ENCODE results near the gene ARHGAP18. TPM values are rescaled to one million over a fixed set of nuclear protein-coding genes. Genes with fewer than 3 reads are reported as not detected.

Gene ARHGAP18
- total and polyA plus RNA-seq, 2 experiments from 2014 or later, result 12.5 to 23.8 TPM

DNA sequence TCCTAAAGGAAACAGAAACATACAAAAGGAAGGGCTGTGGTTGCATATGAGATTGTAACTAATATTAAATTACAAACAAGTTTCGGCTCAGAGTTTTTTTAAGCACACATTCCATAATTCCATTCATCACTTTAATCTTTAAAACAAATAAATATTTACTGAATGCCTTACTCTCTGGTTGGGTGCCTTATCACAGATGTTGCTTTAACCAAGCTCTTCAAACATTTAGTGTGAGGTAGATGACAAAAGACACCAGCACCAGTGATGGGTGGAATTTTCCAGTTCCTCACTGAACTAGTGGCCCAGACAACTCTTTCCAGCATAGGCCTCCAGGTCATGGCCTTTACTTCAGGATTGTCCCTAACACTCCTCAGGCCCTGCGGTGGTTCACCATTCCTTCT lies 58.7 kb downstream of the ARHGAP18 start:
- Histone ChIP-seq H4K20me1 (ENCODE audit: insufficient read depth) (no peaks in the 10 kb centered on the region), H3K4me2 (ENCODE audit: unreplicated experiment) (no peak overlapping the region), H3K9me2 (ENCODE audit: insufficient read depth) (no peaks in the 10 kb centered on the region), H2AFZ (no peak overlapping the region), H3K9ac (no peak overlapping the region), H3K36me3 (ENCODE audit: low read depth) (no peaks in the 10 kb centered on the region), H3K4me1 (ENCODE audit: insufficient read depth) (peaks cover 20% of the 10 kb centered on the region), H3K9me3 (ENCODE audit: low read depth) (no peaks in the 10 kb centered on the region), H3K27me3 (replicated peaks; ENCODE audit: insufficient read depth) (no peaks in the 10 kb centered on the region), H3F3A (ENCODE audit: insufficient read depth) (no peaks in the 10 kb centered on the region; the same call in 1 of the 2 replicates), H3K4me3 (no peak overlapping the region), H3K27ac (no peak overlapping the region), H3K79me2 (ENCODE audit: insufficient read depth) (peaks cover 79% of the 10 kb centered on the region)
- 93 to 97% methylated on average over 2 of the region's 2 CpGs for WGBS, 2 experiments (ENCODE audit: low coverage in 1 of 2, low lambda C conversion rate in 2 of 2, missing lambda C conversion rate in 2 of 2)
- in situ Hi-C loops (cut with MboI), result no loop called here
- DNase-seq, result no peak
- TF ChIP-seq EZH2phosphoT487 (IDR thresholded peaks at IDR 0.05; ENCODE audit: insufficient read depth, low read depth), result no peak
- no peak for TF ChIP-seq EZH2 (IDR thresholded peaks at IDR 0.05; ENCODE audit: insufficient read depth, poor library complexity, severe bottlenecking)

DNA sequence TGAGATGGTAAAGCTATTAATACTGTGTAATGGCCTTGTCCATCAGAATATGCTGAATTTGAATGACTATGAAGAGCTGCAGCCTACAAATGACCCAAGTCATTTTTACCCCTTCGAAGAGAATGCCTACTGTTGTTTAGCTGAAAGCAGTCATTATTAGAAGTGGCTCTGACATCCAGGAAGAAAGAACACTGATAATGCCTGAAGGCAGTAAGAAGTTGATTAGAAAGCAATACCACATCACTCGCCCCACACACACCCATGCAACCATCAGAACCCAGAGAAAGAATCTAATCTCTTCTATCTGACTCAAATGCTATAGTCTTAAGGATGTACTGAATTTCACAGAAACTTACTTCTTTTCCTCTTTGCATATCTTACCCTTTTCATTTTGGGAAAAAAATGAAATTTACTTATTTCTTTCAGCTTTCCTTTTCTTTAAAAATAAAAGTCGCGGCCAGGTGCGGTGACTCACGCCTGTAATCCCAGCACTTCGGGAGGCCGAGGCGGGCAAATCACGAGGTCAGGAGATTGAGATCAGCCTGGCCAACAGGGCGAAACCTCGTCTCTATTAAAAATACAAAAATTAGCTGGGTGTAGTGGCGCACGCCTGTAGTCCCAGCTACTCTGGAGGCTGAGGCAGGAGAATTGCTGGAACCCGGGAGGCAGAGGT lies 61.0 kb downstream of the ARHGAP18 start:
- H3K79me2 ChIP-seq (ENCODE audit: insufficient read depth), result peaks cover 66% of the 10 kb centered on the region
- 94 to 97% methylated on average over 15 of the region's 15 CpGs for WGBS, 2 experiments (ENCODE audit: low coverage in 1 of 2, low lambda C conversion rate in 2 of 2, missing lambda C conversion rate in 2 of 2)

DNA sequence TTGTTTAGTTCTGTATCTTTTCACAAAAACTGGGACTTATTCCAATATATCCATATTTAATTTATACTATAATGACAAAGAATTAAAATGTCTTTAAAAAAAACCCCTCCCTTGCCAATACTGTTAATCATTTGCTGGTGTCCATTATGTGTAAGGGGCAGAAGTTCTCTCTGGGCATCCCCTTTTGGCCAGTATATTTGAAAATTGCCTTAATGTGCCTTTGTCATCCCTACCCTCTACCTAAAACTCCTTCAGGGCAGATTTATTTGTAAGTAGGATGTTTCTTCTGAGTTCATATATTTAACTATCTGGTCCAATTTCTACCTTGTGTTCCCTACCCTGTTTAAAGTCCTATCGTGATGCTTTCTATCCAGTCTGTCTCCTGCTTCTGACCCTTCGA lies 62.9 kb downstream of the ARHGAP18 start:
- Histone ChIP-seq H4K20me1 (ENCODE audit: insufficient read depth) (no peaks in the 10 kb centered on the region), H3F3A (ENCODE audit: insufficient read depth) (peaks cover 19% of the 10 kb centered on the region; the same call in 1 of the 2 replicates), H2AFZ (peak overlapping the region; percentile 57; the same call in 1 of the 2 replicates), H3K4me3 (peak overlapping the region; percentile 34; the same call in 1 of the 2 replicates), H3K9me3 (ENCODE audit: low read depth) (no peaks in the 10 kb centered on the region), H3K27ac (no peak overlapping the region), H3K9ac (no peak overlapping the region), H3K4me1 (ENCODE audit: insufficient read depth) (peaks cover 37% of the 10 kb centered on the region), H3K4me2 (ENCODE audit: unreplicated experiment) (no peak overlapping the region), H3K79me2 (ENCODE audit: insufficient read depth) (peaks cover 54% of the 10 kb centered on the region), H3K36me3 (ENCODE audit: low read depth) (no peaks in the 10 kb centered on the region), H3K27me3 (replicated peaks; ENCODE audit: insufficient read depth) (no peaks in the 10 kb centered on the region), H3K9me2 (ENCODE audit: insufficient read depth) (no peaks in the 10 kb centered on the region)
- WGBS, 2 experiments (ENCODE audit: low coverage in 1 of 2, low lambda C conversion rate in 2 of 2, missing lambda C conversion rate in 2 of 2), result 96 to 98% methylated on average over 2 of the region's 2 CpGs
- no peak for DNase-seq
- no peak for TF ChIP-seq EZH2phosphoT487 (IDR thresholded peaks at IDR 0.05; ENCODE audit: insufficient read depth, low read depth)
- no peak for TF ChIP-seq EZH2 (IDR thresholded peaks at IDR 0.05; ENCODE audit: insufficient read depth, poor library complexity, severe bottlenecking)
- in situ Hi-C loops (cut with MboI), result no loop called here

More for the DNA sequence above, 61.0 kb downstream of the ARHGAP18 start:
- no peak overlapping the region for H2AFZ ChIP-seq
- peaks cover 15% of the 10 kb centered on the region; the same call in 1 of the 2 replicates for H3F3A ChIP-seq (ENCODE audit: insufficient read depth)
- H3K4me1 ChIP-seq (ENCODE audit: insufficient read depth), result peaks cover 43% of the 10 kb centered on the region
- H3K9me3 ChIP-seq (ENCODE audit: low read depth), result no peaks in the 10 kb centered on the region
- H3K27me3 ChIP-seq (replicated peaks; ENCODE audit: insufficient read depth), result no peaks in the 10 kb centered on the region
- H3K36me3 ChIP-seq (ENCODE audit: low read depth), result no peaks in the 10 kb centered on the region
- no peak overlapping the region for H3K27ac ChIP-seq
- no peak overlapping the region for H3K4me2 ChIP-seq (ENCODE audit: unreplicated experiment)
- DNase-seq, result no peak
- no peaks in the 10 kb centered on the region for H4K20me1 ChIP-seq (ENCODE audit: insufficient read depth)
- TF ChIP-seq EZH2phosphoT487 (IDR thresholded peaks at IDR 0.05; ENCODE audit: insufficient read depth, low read depth) (no peak), EZH2 (IDR thresholded peaks at IDR 0.05; ENCODE audit: insufficient read depth, poor library complexity, severe bottlenecking) (no peak)
- H3K4me3 ChIP-seq, result no peak overlapping the region
- no peak overlapping the region for H3K9ac ChIP-seq
- in situ Hi-C loops (cut with MboI), result no loop called here
- H3K9me2 ChIP-seq (ENCODE audit: insufficient read depth), result no peaks in the 10 kb centered on the region

DNA sequence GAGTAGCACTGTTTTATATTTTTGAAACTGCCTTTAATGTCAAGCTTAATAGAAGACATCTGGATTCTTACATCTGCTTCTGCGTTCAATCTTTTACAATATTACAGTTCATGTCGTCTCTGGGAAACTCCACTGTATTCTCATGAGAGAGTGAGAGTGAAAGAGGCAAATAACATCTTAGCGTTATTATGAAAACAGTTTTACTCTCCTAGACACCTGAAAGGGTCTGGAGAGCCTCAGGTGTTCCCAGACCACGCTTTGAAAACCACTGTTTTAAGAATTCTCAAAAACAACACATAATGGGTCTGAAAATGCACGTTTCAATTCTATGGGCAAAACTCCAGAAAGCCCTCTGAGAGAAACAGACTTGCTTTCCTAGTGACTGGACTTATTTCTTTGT lies 63.3 kb downstream of the ARHGAP18 start:
- H3K9ac ChIP-seq, result no peak overlapping the region
- TF ChIP-seq EZH2phosphoT487 (IDR thresholded peaks at IDR 0.05; ENCODE audit: insufficient read depth, low read depth) (no peak), EZH2 (IDR thresholded peaks at IDR 0.05; ENCODE audit: insufficient read depth, poor library complexity, severe bottlenecking) (no peak)
- no peaks in the 10 kb centered on the region for H3K9me3 ChIP-seq (ENCODE audit: low read depth)
- no peaks in the 10 kb centered on the region for H3K36me3 ChIP-seq (ENCODE audit: low read depth)
- no peak overlapping the region for H3K27ac ChIP-seq
- H4K20me1 ChIP-seq (ENCODE audit: insufficient read depth), result no peaks in the 10 kb centered on the region
- no peak for DNase-seq
- peaks cover 19% of the 10 kb centered on the region; the same call in 1 of the 2 replicates for H3F3A ChIP-seq (ENCODE audit: insufficient read depth)
- peak overlapping the region; percentile 48 for H3K4me2 ChIP-seq (ENCODE audit: unreplicated experiment)
- H2AFZ ChIP-seq, result peak overlapping the region; percentile 57
- in situ Hi-C loops (cut with MboI), result no loop called here
- H3K4me1 ChIP-seq (ENCODE audit: insufficient read depth), result peaks cover 41% of the 10 kb centered on the region
- peak overlapping the region; percentile 34 for H3K4me3 ChIP-seq
- no peaks in the 10 kb centered on the region for H3K27me3 ChIP-seq (replicated peaks; ENCODE audit: insufficient read depth)
- H3K79me2 ChIP-seq (ENCODE audit: insufficient read depth), result peaks cover 50% of the 10 kb centered on the region
- no peaks in the 10 kb centered on the region for H3K9me2 ChIP-seq (ENCODE audit: insufficient read depth)
- WGBS, 2 experiments (ENCODE audit: low coverage in 1 of 2, low lambda C conversion rate in 2 of 2, missing lambda C conversion rate in 2 of 2), result 18 to 19% methylated on average over 5 of the region's 5 CpGs
